Central memory CD8-positive, alpha-beta T cell (primary cell): Measurements from ENCODE around the gene OSBPL3.

Experiments
- ATAC-seq: fragments of 150-1000 bp; cut with Tn5 transposase; replicated peaks from 2 replicates; pipeline ENCODE4 v1.10.0; 2022; ENCODE audit warnings: mild to moderate bottlenecking, moderate FRiP score, moderate number of reproducible peaks; ENCODE audit not compliant: poor library complexity, severe bottlenecking; ENCODE audit errors: extremely low read depth
- DNase-seq, 2 donors: peaks; one replicate each; pipeline ENCODE4 v3.0.0; 2021; ENCODE audit warnings: low spot score in 2 of 2
- H3K27ac Mint-ChIP-seq: one replicate; pipeline ENCODE4 v1.8.0; 2022; ENCODE audit warnings: low read depth, mild to moderate bottlenecking, moderate library complexity, mixed read lengths
- H3K27me3 Mint-ChIP-seq: one replicate; pipeline ENCODE4 v1.8.0; 2022; ENCODE audit warnings: mixed read lengths
- H3K36me3 Mint-ChIP-seq: one replicate; pipeline ENCODE4 v1.8.0; 2022; ENCODE audit warnings: mild to moderate bottlenecking, moderate library complexity, mixed read lengths; ENCODE audit not compliant: insufficient read depth
- H3K4me1 Mint-ChIP-seq: one replicate; pipeline ENCODE4 v1.8.0; 2022; ENCODE audit warnings: mixed read lengths
- H3K4me3 Mint-ChIP-seq: one replicate; pipeline ENCODE4 v1.8.0; 2022; ENCODE audit warnings: mild to moderate bottlenecking, moderate library complexity, mixed read lengths
- H3K9me3 Mint-ChIP-seq: one replicate; pipeline ENCODE4 v1.8.0; 2022; ENCODE audit warnings: mixed read lengths

The OSBPL3 gene

DNA sequence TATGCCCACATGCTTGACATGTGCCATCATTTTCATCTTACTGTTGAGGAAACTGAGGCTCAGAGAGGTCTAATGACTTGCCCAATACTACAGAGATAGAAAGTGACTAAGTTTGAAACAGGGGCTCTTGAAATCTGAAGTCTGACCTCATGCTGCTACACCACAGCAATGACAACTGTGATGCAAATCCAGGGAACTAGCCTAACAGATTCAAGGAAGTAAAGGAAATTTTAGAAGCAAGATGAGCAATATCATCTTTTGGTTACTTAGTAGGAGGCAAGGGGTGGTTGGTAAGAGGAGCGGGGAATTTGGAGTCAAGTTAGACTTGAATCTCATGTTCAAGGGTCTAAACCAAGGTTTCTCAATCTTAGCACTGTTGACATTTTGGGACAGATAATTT is 26.3 kb upstream of the OSBPL3 start:
- ATAC-seq = no peak
- no peaks in the 10 kb centered on the region for H3K36me3 Mint-ChIP-seq
- no peaks in the 10 kb centered on the region for H3K4me1 Mint-ChIP-seq

GRCh38 chr7:25005658-25006057 is 25.7 kb upstream of the OSBPL3 start:
- Mint-ChIP-seq H3K27me3 (peaks cover 7% of the 10 kb centered on the region), H3K4me1 (no peaks in the 10 kb centered on the region), H3K4me3 (no peak overlapping the region), H3K27ac (no peak overlapping the region), H3K36me3 (no peaks in the 10 kb centered on the region), H3K9me3 (peaks cover 5% of the 10 kb centered on the region)
- ATAC-seq (no peak), DNase-seq (no peak)

More for the DNA sequence above, 26.3 kb upstream of the OSBPL3 start:
- H3K27me3 Mint-ChIP-seq = peaks cover under 1% of the 10 kb centered on the region
- DNase-seq = no peak
- no peaks in the 10 kb centered on the region for H3K9me3 Mint-ChIP-seq
- H3K4me3 Mint-ChIP-seq = no peak overlapping the region
- H3K27ac Mint-ChIP-seq = no peak overlapping the region

DNA sequence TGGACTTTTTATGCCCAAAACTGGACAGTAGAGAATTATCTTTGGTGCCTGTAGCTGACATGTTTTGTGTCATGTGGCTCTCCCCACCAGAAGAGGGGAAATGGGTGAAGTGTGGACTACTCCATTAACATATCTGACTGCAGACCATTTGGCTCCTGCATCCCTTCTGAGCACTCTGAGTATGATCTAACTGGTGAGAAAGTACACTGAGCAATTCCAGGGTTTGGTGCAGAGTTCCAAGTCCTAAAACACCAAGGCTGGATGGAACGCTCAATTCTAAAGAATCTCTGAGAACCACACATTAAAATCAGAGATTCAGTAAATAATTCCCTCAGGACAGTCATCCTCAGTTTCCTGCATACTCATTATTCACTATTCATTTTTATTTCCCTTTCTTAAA is 22.8 kb upstream of the OSBPL3 start:
- Mint-ChIP-seq H3K9me3 (peaks cover 17% of the 10 kb centered on the region), H3K4me1 (no peaks in the 10 kb centered on the region), H3K27ac (no peak overlapping the region), H3K36me3 (no peaks in the 10 kb centered on the region), H3K4me3 (no peak overlapping the region), H3K27me3 (peaks cover 31% of the 10 kb centered on the region)
- ATAC-seq (no peak), DNase-seq (no peak)

DNA sequence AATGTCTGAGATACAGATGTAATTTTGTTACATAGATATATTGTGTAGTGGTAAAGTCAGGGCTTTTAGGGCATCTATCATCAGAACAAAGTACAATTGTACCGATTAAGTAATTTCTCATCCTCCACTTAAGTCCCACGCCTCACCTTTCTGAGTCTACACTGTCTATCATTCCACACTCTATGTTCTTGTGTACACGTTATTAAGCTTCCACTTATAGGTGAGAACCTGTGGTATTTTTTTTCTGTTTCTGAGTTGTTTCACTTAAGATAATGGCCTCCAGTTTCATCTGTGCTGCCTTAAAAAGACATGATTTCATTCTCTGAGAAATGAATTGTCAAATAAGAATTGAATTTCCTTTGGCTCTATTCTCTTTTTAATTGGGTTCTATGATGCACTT is 15.5 kb upstream of the OSBPL3 start:
- Mint-ChIP-seq H3K36me3 (no peaks in the 10 kb centered on the region), H3K27me3 (peaks cover 22% of the 10 kb centered on the region), H3K4me1 (no peaks in the 10 kb centered on the region), H3K4me3 (no peak overlapping the region), H3K9me3 (peaks cover 11% of the 10 kb centered on the region), H3K27ac (no peak overlapping the region)
- no peak for DNase-seq
- ATAC-seq = no peak

GRCh38 chr7:24992314-24992713 is 12.3 kb upstream of the OSBPL3 start:
- no peak for ATAC-seq

GRCh38 chr7:24991353-24991752 is 11.4 kb upstream of the OSBPL3 start:
- peaks cover 1% of the 10 kb centered on the region for H3K36me3 Mint-ChIP-seq
- H3K4me1 Mint-ChIP-seq = no peaks in the 10 kb centered on the region
- no peaks in the 10 kb centered on the region for H3K9me3 Mint-ChIP-seq
- DNase-seq (no peak), ATAC-seq (no peak)
- no peak overlapping the region for H3K4me3 Mint-ChIP-seq
- H3K27me3 Mint-ChIP-seq = no peaks in the 10 kb centered on the region
- H3K27ac Mint-ChIP-seq = no peak overlapping the region

More at GRCh38 chr7:24992314-24992713, 12.3 kb upstream of the OSBPL3 start:
- DNase-seq = no peak
- H3K36me3 Mint-ChIP-seq = peaks cover 1% of the 10 kb centered on the region
- no peaks in the 10 kb centered on the region for H3K4me1 Mint-ChIP-seq
- H3K27me3 Mint-ChIP-seq = no peaks in the 10 kb centered on the region
- no peaks in the 10 kb centered on the region for H3K9me3 Mint-ChIP-seq
- no peak overlapping the region for H3K4me3 Mint-ChIP-seq
- no peak overlapping the region for H3K27ac Mint-ChIP-seq

GRCh38 chr7:24987331-24987842 is 7.4 kb upstream of the OSBPL3 start:
- no peak overlapping the region for H3K27ac Mint-ChIP-seq
- H3K36me3 Mint-ChIP-seq = peaks cover 1% of the 10 kb centered on the region
- no peaks in the 10 kb centered on the region for H3K4me1 Mint-ChIP-seq

DNA sequence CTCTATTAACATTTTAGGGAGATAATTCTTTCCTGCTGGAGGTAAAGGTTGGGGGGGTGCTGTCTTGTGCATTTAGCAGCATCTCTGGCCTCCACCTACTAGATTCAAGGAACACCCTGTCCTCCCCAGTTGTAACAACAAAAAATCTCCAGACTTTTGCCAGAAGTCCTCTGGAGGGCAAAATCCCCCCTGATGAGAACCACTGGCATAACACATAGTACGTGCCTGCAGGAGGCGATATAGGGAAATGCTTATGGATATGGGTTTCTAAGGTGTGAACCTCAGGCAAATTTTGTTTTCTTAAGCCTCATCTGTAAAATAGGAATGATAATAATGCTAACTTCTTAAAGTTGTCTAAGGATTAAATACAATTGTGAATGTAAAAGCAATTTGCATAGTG is 2.9 kb upstream of the OSBPL3 start:
- Mint-ChIP-seq H3K27me3 (no peaks in the 10 kb centered on the region), H3K4me1 (peaks cover 36% of the 10 kb centered on the region), H3K36me3 (peaks cover 19% of the 10 kb centered on the region), H3K27ac (no peak overlapping the region), H3K9me3 (no peaks in the 10 kb centered on the region), H3K4me3 (no peak overlapping the region)
- DNase-seq (no peak), ATAC-seq (no peak)

More at GRCh38 chr7:24987331-24987842, 7.4 kb upstream of the OSBPL3 start:
- Mint-ChIP-seq H3K27me3 (no peaks in the 10 kb centered on the region), H3K4me3 (no peak overlapping the region), H3K9me3 (no peaks in the 10 kb centered on the region)
- DNase-seq (no peak), ATAC-seq (no peak)

GRCh38 chr7:24981171-24981951 is 1.4 kb upstream of the OSBPL3 start:
- no peak for ATAC-seq
- peak; percentile 24 to 33 for DNase-seq
- peaks cover 47% of the 10 kb centered on the region for H3K4me1 Mint-ChIP-seq
- H3K27ac Mint-ChIP-seq = peak overlapping the region; percentile 57
- H3K36me3 Mint-ChIP-seq = peaks cover 19% of the 10 kb centered on the region
- no peaks in the 10 kb centered on the region for H3K27me3 Mint-ChIP-seq
- H3K9me3 Mint-ChIP-seq = no peaks in the 10 kb centered on the region
- H3K4me3 Mint-ChIP-seq = peak overlapping the region; percentile 88

DNA sequence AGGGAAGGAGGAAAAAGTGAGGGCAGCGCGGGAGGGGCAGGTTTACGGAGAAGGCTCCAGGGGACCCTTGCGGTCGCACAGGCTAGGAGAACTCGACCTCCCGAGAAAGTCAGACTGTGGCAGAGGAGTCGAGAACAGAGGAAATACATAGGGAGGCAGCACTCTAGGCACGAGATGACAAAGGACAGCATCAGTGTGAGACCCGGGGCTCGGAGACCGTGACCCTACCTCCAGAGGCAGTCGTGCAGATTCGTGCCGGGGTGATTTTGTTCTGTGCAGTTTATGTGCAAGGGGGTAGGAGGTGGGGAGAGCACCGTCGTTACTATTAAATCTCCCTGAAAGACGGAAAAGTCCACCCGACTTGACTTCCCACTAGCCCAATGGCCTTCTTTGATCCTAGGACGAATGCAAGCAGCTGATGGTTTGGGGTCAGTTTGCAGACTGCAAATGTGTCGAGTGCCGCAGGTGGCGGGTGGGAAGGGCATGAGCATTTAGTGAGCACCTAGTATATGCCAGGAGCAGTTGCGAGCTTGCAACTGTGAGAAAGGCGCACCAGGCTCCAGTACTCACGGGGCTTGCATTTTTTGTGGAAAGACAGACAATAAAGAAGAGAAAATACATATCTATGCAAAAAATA is 674 bp upstream of the OSBPL3 start:
- DNase-seq (no peak), ATAC-seq (peak; percentile 22)
- no peaks in the 10 kb centered on the region for H3K9me3 Mint-ChIP-seq
- peak overlapping the region; percentile 90 for H3K27ac Mint-ChIP-seq
- peaks cover 19% of the 10 kb centered on the region for H3K36me3 Mint-ChIP-seq
- H3K27me3 Mint-ChIP-seq = no peaks in the 10 kb centered on the region
- peak overlapping the region; percentile 88 for H3K4me3 Mint-ChIP-seq
- H3K4me1 Mint-ChIP-seq = peaks cover 54% of the 10 kb centered on the region

- ATAC-seq (peak; percentile 70), DNase-seq (peak; percentile 68 to 72)
- peaks cover 20% of the 10 kb centered on the region for H3K36me3 Mint-ChIP-seq
- peak overlapping the region; percentile 90 for H3K27ac Mint-ChIP-seq
- peak overlapping the region; percentile 88 for H3K4me3 Mint-ChIP-seq
- H3K4me1 Mint-ChIP-seq = peaks cover 64% of the 10 kb centered on the region
- H3K27me3 Mint-ChIP-seq = no peaks in the 10 kb centered on the region
- no peaks in the 10 kb centered on the region for H3K9me3 Mint-ChIP-seq
Measured at GRCh38 chr7:24979470-24979862, 512 bp downstream of the OSBPL3 start.

DNA sequence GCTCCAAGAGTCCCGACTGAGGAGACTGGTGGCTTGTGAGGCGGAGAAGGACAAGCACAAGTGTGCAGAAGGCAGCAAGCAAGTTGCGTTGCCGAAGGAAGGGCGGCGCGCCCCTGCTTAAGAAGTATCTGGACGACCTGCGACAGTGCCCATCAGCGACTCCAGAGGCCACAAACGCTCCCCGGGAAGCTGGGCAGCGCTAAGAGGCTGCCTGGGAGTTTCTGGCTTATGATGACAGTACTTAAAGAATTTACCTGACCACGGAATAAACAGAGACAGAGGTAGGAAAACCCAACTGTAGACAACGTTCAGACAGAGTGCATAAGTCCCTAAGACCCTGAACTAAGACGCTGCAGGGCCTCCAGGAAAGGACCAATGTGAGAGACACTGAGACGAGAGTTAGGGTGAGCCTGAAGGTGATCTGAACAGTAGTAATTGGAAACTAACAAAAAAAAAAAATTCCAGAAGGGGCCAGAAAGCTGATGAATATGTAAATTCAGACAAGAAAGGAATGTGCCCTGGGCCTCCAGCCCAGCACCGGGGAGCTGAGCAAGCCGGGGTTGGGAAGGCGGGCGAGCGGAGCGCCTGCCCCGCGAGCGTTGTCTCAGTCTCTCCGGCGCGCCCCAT is 1.0 kb downstream of the OSBPL3 start:
- Mint-ChIP-seq H3K27me3 (no peaks in the 10 kb centered on the region), H3K36me3 (peaks cover 21% of the 10 kb centered on the region), H3K4me1 (peaks cover 70% of the 10 kb centered on the region), H3K27ac (peak overlapping the region; percentile 90), H3K4me3 (peak overlapping the region; percentile 88), H3K9me3 (no peaks in the 10 kb centered on the region)
- DNase-seq (no peak), ATAC-seq (peak; percentile 1)
